Muscle of arm (tissue), 12 donors: Measurements from ENCODE around the gene TAF3. TPM values are rescaled to one million over a fixed set of nuclear protein-coding genes. Genes with fewer than 3 reads are reported as not detected.

Experiments
- DNase-seq: peaks from one replicate; pipeline ENCODE4 v3.0.0-alpha.2; 2013
- polyA plus RNA-seq, 12 donors: library from polyadenylated mRNA; unstranded; fragments of 120-200 nt; gene quantifications; one replicate each; pipeline ENCODE4 v1.2.1, GENCODE V29; 2013; ENCODE audit not compliant: insufficient read length in 12 of 12

The TAF3 gene
- polyA plus RNA-seq, 12 donors = 5.3 to 10.7 (median 5.8) TPM; not detected in 1

GRCh38 chr10:7881119-7881518 lies 62.8 kb downstream of the TAF3 start:
- DNase-seq = no peak

DNA sequence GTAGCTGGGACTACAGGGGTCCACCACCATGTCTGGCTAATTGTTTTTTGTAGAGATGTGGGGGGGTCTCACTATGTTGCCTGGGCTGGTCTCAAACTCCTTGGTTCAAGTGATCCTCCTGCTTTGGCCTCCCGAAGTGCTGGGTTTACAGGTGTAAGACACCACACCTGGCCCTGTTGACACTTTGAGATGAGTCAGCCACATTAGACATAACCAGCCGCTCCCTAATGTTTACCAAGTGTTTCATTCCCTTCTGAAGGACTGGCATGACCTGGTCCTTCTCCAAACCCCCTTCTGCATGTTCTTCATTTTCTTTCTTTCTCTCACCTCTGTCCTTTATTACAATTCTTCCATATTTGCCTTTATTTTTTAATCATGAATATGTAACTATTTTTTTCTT lies 67.8 kb downstream of the TAF3 start:
- DNase-seq = no peak

GRCh38 chr10:7887174-7887816 lies 69.0 kb downstream of the TAF3 start:
- no peak for DNase-seq

- no peak for DNase-seq
These were observed 71.7 kb downstream of the TAF3 start for GRCh38 chr10:7889947-7890542.

DNA sequence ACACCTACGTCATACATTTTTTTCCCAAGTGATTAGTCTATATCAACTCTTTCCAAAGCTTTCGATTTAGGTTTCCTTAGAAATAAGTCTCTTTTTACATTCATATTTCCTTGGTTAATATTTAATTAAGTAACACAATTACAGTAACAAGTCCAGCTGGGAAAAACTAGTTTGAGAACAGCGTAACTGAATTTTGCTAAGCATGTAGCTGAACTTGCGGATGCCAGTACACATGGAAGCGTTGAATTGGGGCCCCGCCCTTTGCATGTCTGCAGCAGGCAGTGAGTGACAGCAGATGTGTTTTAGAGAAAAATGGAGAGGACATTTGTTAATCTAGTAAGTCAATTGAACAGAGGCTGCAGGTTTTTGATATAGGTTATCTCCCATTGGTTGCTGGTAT lies 72.5 kb downstream of the TAF3 start:
- DNase-seq = no peak

- no peak for DNase-seq
These were observed 73.3 kb downstream of the TAF3 start for GRCh38 chr10:7891634-7892033.

GRCh38 chr10:7892146-7892545 lies 73.8 kb downstream of the TAF3 start:
- no peak for DNase-seq

DNA sequence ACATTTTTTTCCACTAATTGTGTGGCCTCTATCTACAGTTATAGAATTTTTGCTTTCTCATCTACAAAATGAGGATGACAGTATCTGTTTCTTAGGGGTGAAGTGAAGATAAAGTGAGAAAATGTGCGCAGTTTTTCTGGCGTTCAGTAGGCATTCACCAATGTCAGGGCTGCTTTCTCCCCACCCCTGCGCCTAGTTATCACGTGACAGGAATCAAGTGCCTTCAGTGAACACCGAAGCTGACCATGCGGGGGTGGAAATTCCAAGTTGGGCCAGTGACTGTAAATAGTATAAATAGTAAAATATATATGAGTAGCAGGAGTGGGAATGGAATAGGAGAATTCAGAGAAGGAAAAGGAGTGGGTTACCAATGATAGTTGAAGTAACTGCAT lies 77.4 kb downstream of the TAF3 start:
- no peak for DNase-seq

DNA sequence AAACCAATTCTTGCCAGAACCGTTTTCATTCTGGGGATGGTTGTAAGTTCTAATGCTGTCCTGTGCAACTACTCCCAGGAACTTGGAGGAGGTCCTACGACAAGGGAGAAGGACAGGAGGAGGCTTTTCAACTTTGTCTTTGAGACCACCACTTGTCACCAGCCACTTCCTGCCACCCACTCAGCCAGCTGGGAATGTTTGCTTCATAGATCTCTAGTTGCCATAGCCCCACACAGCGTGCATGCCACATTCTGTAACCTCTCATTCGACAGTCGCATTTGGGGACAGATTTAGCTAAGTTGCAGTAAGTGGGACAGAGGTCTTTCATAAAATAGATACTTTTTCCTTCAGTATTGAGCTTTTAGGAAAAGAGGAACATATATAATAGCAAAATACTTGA lies 78.0 kb downstream of the TAF3 start:
- DNase-seq = no peak

- DNase-seq = no peak
These were observed 83.0 kb downstream of the TAF3 start for GRCh38 chr10:7901256-7901655.

DNA sequence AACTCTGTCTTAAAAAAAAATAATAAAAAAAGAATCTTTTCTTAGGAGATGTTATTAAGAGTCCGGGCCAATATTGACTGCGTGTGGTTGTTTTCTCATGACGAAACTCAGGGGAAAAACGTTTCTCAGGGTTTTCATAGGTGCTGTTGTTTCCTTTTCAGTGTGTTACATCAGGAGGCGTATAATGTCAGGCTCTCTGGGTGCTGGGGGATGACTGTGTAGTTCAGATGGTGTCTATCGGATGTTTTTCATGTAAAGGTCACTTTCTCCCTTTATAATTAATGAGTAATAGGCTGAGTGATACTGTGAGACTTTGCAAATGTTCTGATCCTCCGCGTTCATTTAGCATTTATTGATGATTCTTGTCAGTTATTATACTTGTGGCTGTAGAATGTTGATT lies 84.1 kb downstream of the TAF3 start:
- no peak for DNase-seq

GRCh38 chr10:7903851-7904250 lies 85.5 kb downstream of the TAF3 start:
- no peak for DNase-seq

GRCh38 chr10:7906128-7906527 lies 87.8 kb downstream of the TAF3 start:
- no peak for DNase-seq

DNA sequence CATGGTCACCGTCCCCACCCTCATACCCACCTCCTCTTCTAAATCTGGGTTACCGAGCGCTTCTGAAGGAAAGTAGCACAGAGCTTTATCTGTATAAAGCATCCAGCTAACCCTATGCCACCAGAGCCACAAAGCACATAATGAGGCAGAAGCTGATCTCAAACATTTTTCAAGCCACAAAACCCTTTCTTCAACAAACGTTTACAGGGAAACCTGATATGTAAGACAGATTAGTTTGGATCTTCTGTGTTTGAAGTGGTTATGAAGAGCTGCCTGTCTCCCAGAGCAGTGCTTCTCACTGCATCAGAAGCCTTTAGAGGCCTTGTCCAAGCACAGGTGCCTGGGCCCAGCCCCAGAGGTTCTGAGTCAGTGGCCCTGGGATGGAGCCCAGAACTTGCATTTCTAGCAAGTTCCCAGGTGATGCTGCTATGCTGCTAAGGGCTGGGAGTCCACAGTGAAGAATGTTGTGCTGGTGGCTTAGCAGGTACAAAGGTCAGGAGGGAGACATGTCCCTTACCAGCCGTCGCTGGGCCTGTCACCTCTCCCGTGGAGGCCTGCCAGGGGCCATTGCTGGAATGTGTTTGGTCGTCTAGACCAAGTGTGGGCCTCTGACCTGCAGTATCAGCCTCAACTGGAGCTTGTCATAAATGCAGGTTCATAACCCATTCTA lies 90.4 kb downstream of the TAF3 start:
- DNase-seq = no peak

DNA sequence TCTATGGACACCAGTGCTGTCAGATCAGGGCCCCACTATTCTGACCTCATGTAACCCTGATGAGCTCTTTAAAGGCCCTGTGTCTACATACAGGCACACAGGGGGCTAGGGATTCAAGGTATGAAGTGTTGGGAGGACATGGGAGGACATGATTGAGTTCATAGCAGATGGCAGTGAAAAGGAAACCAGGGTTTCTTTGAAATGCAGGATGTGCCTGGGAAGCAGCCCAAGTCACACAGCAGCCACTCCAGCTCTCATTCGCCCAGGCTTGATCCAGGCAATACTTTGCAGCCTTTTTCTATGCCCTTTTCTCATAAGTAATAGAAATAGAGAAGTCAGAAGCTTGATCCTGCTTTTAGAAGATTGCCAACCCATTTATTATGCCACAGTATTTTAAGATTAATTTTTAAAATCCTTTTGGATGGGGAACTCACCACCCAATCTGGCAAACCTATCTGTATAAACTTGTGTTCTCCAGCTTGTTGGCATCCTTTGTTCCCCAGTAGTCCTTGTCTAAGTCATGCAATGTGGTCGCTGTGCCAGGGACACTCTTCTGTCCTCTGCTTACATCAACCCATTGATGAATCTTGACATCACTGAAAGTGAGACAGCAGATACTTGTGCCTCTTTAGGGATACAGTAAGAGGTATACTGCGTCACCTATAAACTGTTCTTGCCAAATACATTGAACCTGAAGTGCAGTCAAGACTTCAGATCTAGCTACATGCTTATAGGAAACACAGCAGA lies 95.0 kb downstream of the TAF3 start:
- DNase-seq = no peak

DNA sequence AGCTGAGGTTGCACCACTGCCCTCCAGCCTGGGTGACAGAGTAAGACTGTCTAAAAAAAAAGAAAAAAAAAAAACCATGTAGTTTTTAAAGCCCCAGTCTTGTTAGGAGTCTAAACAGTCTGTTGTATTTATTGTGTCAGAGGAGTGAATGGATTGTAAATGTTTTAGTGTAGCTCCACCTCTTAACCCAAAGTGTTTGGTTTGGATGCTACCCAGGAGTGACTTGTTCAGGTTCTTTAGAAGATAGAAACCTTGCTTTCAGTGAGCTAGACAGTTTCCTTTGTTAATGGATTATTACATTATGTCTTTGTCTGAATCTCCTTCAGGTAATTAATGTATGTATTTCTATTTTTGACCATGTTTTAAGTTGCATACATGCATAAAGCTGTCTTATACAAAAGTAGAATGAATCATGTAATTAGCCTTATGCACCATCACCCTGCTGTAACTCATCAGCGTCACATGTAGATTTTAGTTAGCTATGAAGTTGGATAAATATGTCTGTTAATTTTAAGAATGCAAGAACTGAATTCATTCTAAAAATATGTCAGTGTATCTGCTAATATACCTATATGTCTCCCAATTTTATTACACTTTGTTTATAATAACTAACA lies 97.7 kb downstream of the TAF3 start:
- DNase-seq = no peak

DNA sequence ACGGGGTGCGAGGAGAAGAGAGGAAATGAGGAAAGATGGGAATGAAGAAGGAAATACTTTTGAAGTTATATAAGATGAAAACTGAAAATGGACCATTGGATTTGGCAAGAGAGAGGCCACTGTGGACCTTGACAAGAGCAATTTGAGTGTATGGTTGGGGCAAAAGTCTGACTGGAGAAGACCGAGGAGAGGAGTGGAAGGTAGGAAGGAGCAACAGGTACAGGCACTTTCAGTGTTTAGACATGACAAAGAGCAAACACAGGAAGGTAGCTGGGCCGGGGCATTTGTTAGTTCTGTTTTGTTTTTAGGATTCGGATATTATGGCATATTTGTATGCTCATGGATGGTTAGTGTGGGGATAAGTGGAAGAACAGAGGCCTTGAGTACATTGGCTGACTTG lies 99.4 kb downstream of the TAF3 start:
- no peak for DNase-seq

DNA sequence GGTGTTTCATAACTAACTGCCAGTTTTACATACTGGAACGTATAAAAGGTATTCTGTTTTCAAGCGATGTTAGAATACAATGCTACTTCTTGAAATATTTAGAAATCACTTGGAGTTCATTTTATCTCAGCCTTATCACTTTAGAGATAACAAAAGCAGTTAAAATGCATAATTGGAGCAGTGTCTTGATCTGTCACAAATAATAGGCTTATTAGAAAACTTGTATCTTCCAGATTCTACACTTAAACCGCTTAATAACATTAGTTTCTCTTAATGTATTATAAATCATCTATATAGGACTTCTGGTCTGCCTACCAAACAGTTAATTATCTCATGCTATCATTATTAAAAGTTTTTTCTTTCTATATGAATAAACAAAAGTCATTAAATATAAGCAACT lies 104.4 kb downstream of the TAF3 start:
- DNase-seq = no peak

- DNase-seq = no peak
These were observed 110.2 kb downstream of the TAF3 start for GRCh38 chr10:7928536-7928935.

DNA sequence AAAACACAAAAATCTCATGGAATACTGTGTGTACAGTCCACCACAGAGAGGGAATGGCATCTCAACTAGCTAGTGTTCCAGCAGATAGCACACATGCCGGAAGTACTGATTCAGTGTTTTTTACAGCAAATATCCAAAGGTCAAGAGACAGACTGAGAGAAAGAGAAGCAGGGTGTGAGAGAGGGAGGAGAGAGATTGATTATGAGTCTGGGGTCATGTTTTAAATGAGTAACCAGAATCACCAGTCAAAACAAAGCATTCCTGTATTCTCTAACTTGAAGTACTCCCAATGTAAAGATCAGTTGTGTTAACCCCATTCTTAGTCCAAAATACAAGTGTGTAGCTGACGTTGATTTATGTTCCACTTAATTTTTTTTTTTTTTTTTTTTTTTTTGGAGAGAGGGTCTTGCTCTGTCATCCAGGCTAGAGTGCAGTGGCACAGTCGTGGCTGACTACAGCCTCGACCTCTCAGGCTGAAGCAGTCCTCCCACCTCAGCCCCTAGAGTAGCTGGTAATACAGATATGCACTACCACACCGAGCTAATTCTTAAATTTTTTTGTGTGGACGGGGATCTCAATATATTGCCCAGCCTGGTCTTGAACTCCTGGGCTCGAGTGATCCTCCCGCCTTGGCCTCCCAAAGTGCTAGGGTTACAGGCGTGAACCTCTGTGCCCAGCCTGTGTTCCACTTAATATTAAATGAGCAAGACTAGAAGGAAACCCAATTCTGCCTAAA lies 114.2 kb downstream of the TAF3 start:
- DNase-seq = no peak

DNA sequence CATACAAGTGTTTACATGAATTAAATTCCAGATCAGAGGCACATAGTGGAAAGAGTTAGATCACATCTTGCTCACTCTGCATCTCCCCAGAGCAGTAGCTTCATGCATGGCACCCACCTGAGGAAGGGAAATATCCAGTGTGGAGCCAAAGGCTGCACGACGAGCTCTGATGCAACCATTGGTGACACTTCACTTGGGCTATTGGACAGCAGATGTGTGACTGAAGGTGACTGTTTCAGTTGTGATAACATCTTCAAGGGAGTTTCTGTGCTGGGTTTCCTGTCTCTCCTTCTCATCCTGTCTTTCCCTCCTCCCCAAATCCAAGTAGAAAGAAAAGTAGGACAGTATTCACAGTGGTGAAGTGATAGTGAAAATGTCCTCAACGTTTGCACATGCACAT lies 115.0 kb downstream of the TAF3 start:
- DNase-seq = no peak

GRCh38 chr10:7933757-7934156 lies 115.5 kb downstream of the TAF3 start:
- no peak for DNase-seq
